GM18907 (cell line): ENCODE data around the gene STIM1.
"Not testable (repeated sequence)": the region's sequence is repeated elsewhere in the genome, so short reads cannot be mapped to it uniquely, and the experiment has no call there.

Experiments used
- ATAC-seq: cut with Tn5 transposase; IDR thresholded peaks from one replicate; pipeline ENCODE4 v1.9.1; 2021; ENCODE audit warnings: mild to moderate bottlenecking, moderate library complexity; ENCODE audit not compliant: unreplicated experiment

Gene STIM1

GRCh38 chr11:4016602-4017001 lies 161.1 kb downstream of the STIM1 start:
- ATAC-seq, result not testable (repeated sequence)

DNA sequence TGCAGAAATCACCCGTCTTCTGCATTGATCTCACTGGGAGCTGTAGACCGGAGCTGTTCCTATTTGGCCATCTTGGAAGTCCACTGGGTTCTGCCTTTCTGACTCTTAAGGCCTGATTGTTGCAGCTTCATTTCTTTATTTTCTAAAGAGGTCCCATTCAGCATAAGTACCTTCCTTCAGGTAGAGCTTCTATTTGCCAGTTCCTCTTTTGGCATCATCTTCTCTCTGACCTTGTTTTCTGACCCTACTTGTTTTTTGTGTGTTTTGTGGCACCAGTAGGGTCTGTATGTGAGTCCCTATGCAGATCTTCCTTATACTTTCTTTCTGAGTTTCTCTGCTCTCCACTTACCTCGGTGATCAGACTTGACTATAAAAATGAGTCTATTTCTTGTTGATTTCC lies 161.7 kb downstream of the STIM1 start:
- no peak for ATAC-seq

DNA sequence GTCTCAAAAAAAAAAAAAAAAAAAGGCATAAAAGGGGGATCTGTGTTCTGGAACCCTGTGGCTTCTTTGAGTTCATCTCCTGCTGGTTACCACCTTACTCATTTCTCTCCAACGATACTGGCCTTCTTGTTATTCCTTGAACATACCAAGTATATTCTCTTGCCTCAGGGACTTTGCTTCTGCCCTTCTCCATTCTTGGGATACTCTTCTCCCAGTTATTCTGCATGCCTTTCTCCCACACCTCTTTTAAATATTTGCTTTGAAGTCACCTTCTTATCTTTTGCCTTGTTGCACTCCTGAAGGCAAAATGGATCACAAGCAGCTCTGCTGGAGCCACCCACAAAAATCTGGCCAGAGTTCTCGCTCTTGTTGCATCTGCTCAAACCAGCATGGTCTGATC lies 163.2 kb downstream of the STIM1 start:
- no peak for ATAC-seq

GRCh38 chr11:4019891-4020290 lies 164.4 kb downstream of the STIM1 start:
- no peak for ATAC-seq

GRCh38 chr11:4022669-4023068 lies 167.2 kb downstream of the STIM1 start:
- no peak for ATAC-seq

- ATAC-seq, result no peak
Observed at GRCh38 chr11:4025248-4025966, 169.9 kb downstream of the STIM1 start.

- ATAC-seq, result no peak
Observed at GRCh38 chr11:4025967-4026324, 170.5 kb downstream of the STIM1 start.

DNA sequence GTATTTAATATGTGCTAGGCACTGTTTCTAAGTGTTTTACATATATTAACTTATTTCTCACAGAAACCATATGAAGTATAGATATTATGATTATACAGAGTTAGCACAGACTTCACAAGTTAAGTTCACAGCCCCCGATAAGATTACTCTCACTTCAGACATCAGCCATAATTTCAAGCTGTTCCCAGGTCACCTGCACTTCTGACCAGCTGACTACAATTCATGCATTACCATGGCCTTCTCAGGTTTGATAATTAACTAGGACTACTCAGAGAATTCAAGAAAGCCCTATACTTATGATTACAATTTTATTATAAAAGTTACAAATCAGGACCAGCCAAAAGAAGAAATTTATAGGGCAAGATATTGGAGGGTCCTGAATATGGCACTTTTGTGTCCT lies 170.9 kb downstream of the STIM1 start:
- no peak for ATAC-seq

- ATAC-seq, result no peak
Observed at GRCh38 chr11:4027746-4028145, 172.3 kb downstream of the STIM1 start.

GRCh38 chr11:4030197-4030596 lies 174.7 kb downstream of the STIM1 start:
- no peak for ATAC-seq

DNA sequence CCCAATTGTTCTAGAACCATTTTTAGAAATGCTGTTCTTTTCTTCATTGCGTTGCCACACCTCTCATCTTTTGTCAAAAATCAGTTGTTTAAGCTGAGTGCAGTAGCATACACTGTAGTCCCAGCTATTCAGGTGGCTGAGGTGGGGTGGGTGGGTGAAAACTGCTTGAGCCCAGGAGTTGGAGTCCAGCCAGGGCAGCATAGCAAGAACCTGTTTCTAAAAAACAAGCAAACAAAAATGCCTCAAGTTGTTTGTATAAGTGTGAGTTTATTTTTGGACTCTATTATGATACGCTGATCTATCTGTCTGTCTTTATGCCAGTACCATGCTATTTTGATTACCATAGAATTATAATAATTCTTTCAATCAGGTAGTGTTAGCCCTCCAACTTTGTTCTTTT lies 176.6 kb downstream of the STIM1 start:
- no peak for ATAC-seq

- ATAC-seq, result no peak
Observed at GRCh38 chr11:4035985-4036384, 180.5 kb downstream of the STIM1 start.

DNA sequence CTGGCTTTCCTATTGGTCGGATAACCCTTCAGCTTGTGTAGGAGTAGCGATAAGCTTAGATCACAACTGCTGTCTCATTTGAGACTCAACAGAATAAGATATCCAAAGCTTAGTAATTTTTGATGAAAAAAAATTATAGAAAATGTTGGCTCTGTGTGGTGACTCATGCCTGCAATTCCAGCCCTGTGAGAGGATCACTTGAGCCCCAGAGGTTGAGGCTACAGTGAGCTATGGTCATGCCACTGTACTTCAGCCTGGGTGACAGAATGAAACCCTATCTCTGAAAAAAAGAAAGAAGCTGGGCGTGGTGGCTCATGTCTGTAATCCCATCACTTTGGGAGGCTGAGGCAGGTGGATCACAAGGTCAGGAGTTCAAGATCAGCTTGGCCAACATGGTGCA lies 183.5 kb downstream of the STIM1 start:
- ATAC-seq, result no peak

DNA sequence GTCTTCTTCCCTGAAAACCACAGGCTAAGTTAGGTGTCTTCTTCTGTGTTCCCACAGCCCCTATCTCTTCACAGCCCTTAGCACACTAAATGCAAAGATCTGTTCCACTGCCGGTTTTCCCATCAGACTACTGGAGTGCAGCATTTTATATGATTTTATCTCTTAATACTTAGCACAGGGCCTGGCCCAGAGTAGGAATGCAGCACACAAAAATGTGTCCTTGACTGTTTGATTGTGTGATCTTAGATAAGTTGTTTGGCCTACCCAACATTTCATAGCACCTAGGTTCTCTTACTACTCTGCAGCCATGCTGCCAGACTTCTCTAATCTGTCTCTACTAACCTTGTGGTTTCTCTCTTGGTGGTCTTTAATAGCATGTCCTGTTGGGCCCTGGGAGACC lies 185.0 kb downstream of the STIM1 start:
- ATAC-seq, result no peak

- no peak for ATAC-seq
Observed at GRCh38 chr11:4041731-4042391, 186.4 kb downstream of the STIM1 start.

DNA sequence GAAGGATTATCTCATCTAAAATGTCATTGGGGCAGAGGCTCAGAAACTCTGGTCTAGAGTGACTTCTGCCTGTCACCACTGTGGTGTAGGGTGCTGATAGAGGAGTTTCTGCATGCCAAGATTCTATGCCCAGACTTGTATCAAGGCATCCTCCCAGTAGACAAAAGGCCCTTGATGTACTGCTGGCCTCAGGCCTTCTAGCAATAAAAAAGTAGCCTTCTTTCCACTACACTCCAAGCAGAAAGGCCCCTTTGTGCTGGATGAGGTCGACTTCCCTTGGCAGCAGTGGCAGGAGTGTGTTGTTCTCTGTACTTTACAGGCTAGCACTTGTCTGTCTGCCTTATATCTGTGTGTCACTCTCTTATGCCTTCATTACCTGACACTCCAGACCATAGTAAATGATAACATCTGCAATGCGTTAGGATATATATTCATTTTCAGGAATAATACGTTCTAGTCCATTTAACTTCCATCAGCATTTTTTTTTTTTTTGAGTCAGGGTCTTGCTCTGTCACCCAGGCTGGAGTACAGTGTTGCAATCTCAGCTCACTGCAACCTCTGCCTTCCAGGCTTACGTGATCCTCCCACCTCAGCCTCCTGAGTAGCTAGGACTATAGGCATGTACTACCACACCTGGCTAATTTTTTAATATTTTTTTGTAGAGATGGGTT lies 189.6 kb downstream of the STIM1 start:
- ATAC-seq, result no peak

- ATAC-seq, result no peak
Observed at GRCh38 chr11:4048340-4048739, 192.9 kb downstream of the STIM1 start.

DNA sequence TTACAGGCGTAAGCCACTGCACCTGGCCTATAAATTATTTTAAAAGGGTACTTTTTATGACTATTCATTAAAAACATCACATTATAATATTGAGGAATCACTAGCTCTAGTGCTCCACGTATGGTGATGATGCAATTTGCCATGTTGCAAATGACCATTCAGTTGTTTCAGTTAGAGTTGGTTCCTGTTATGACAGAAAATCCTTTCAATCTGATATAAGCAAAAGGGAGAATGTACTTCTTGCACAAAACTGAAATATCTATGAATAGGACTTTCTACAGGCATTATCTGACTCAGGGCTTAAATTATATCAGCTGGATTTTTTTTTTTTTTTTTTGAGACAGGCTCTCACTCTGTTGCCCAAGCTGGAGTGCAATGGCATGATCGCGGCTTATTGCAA lies 193.5 kb downstream of the STIM1 start:
- ATAC-seq, result no peak

DNA sequence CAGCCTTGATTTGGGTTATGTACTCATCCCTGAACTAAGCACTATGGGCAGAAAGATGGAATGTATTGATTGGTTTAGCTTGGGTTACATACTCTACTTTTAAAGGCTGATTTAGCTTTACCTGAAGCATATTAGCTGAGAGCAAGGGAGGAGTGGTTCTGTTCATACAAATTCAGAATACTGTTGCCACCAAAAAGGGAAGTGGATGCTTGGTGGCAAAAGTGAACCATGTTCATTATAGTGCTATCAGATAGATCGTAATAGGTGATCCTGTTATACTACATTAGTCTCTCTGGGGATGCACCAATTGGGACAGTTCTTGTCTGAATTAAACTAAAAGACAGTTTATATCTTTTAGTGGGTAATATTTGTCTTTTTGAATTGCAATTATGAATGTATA lies 194.7 kb downstream of the STIM1 start:
- ATAC-seq, result no peak

DNA sequence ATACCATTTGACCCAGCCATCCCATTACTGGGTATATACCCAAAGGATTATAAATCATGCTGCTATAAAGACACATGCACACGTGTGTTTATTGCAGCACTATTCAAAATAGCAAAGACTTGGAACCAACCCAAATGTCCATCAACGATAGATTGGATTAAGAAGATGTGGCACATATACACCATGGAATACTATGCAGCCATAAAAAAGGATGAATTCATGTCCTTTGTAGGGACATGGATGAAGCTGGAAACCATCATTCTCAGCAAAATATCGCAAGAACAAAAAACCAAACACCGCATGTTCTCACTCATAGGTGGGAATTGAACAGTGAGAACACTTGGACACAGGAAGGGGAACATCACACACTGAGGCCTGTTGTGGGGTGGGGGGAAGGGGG lies 197.7 kb downstream of the STIM1 start:
- not testable (repeated sequence) for ATAC-seq

DNA sequence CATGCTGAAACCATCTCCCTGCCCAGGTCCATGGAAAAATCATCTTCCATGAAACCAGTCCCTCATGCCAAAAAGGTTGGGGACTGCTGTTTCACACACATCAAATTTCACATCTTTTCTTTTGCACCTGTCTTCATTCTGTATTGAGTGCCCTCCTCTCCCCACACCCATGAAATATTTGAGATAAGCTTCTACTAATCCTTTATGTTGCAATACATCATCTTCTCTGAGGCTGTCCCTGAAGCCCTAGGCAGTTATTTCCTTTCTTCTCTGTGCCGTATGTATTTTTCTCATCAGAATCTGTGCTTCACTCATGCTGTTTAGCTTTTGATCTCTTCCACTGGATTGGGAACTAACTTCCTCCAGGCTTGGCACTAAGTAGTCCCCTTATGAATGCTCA lies 199.2 kb downstream of the STIM1 start:
- ATAC-seq, result no peak

DNA sequence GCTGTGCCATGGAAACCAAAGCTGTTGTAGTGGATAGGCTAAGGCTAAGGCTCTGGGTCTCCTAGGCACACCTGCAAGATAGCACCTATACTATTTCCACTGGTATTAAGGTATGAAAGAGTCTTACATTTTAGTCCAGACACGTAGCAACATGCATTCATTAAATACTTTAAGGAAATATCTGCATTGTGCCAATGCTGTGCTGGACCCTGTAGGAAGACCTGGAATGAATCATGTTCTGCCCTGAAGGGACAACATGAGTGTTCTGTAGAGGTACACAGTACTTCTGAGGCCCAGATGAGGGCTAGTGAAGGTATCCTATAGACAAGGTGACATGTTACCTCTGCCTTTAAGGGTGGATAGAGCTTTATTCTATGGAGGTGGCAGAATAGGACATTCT lies 204.0 kb downstream of the STIM1 start:
- no peak for ATAC-seq
